ENCODE results near the gene PLA2G2C. TPM values are rescaled to one million over a fixed set of nuclear protein-coding genes. Genes with fewer than 3 reads are reported as not detected.

PLA2G2C gene
- total and polyA plus RNA-seq, 2 experiments from 2014 or later: not detected

GRCh38 chr1:20187103-20187812 is 940 bp upstream of the PLA2G2C start:
- no peak for TF ChIP-seq ZNF331 (CRISPR knock-in tag; IDR thresholded peaks at IDR 0.05; ENCODE audit: low read depth)
- Histone ChIP-seq H2AFZ (no peak overlapping the region), H3K79me2 (replicated peaks; ENCODE audit: insufficient read depth) (no peaks in the 10 kb centered on the region), H3K36me3 (ENCODE audit: insufficient read depth) (no peaks in the 10 kb centered on the region), H3F3A (replicated peaks; ENCODE audit: low read depth) (no peaks in the 10 kb centered on the region), H3K9me2 (ENCODE audit: insufficient read depth) (no peaks in the 10 kb centered on the region), H3K4me2 (peak overlapping the region; percentile 99), H3K4me1 (ENCODE audit: insufficient read depth) (peaks cover 9% of the 10 kb centered on the region), H3K4me3 (no peak overlapping the region; the same call in 1 of the 2 replicates), H3K27me3 (ENCODE audit: insufficient read depth) (peaks cover 13% of the 10 kb centered on the region), H4K20me1 (replicated peaks; ENCODE audit: insufficient read depth) (no peaks in the 10 kb centered on the region), H3K27ac (ENCODE audit: low read depth) (no peak overlapping the region)
- 0 out of 3 replicates have a peak, but pooled peaks cover under 1% of the 10 kb centered on the region for H3K9me3 Mint-ChIP-seq
- no peak for ATAC-seq
- no peak overlapping the region for H3K27ac Mint-ChIP-seq
- peaks cover 23% of the 10 kb centered on the region for H3K4me1 Mint-ChIP-seq
- peaks cover 16% of the 10 kb centered on the region for H3K27me3 Mint-ChIP-seq (ENCODE audit: insufficient read depth, low read depth, poor library complexity)
- DNase-seq (ENCODE audit: low spot score): peak; percentile 9
- H3K36me3 Mint-ChIP-seq (ENCODE audit: low read depth): no peaks in the 10 kb centered on the region; the same call in 2 of the 3 replicates
- H3K4me3 Mint-ChIP-seq: peak overlapping the region; percentile 73

DNA sequence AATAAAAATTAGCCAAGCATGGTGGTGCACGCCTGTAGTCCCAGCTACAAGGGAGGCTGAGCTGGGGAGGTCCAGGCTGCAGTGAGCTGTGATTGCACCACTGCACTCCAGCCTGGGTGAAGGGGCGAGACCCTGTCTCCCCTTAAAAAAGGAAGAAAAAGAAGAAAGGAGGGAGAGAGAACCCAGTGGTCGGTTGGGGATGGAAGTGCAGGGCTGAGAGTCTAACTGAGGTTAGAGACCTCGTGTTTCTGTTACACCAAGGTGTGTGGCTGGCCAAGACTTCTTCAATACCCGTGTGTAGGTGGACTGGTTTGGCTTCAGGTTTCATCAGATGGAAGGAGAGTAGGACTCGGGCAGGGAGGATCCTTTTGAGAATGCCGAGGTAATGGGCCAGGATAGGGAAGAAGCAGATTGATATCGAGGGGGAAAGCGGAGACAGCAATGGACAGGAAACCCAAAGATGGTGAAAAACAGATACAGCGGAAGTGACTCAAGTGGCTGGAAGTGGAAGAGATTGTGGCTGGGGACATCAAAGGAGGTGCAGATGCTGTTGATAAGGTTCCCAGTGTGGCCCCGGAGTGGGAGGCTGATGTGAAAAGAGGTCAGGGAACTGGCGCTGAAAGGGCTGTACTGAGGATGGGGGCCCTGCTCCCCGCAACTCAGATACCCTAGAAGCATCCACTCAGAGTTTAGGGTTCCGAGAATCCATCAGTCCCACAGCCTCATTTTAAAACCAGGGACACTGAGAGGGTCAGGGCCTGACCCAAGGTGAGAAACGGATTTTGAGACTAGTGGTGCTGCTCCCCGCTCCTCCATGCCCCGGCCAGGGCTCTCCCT is 1.1 kb downstream of the PLA2G2C start:
- H3K4me3 Mint-ChIP-seq: peak overlapping the region; percentile 73
- H3K27me3 Mint-ChIP-seq (ENCODE audit: insufficient read depth, low read depth, poor library complexity): peaks cover 12% of the 10 kb centered on the region
- Histone ChIP-seq H3K27me3 (ENCODE audit: insufficient read depth) (peaks cover 13% of the 10 kb centered on the region), H3K36me3 (ENCODE audit: insufficient read depth) (no peaks in the 10 kb centered on the region), H3K4me1 (ENCODE audit: insufficient read depth) (peaks cover 9% of the 10 kb centered on the region), H3K4me2 (peak overlapping the region; percentile 99), H3K27ac (ENCODE audit: low read depth) (no peak overlapping the region), H3K4me3 (peak overlapping the region; percentile 89), H3F3A (replicated peaks; ENCODE audit: low read depth) (no peaks in the 10 kb centered on the region), H3K79me2 (replicated peaks; ENCODE audit: insufficient read depth) (no peaks in the 10 kb centered on the region), H4K20me1 (replicated peaks; ENCODE audit: insufficient read depth) (no peaks in the 10 kb centered on the region), H2AFZ (no peak overlapping the region), H3K9me2 (ENCODE audit: insufficient read depth) (no peaks in the 10 kb centered on the region)
- peaks cover 21% of the 10 kb centered on the region for H3K4me1 Mint-ChIP-seq
- ATAC-seq (no peak), DNase-seq (ENCODE audit: low spot score) (no peak)
- H3K9me3 Mint-ChIP-seq: no peaks in the 10 kb centered on the region; the same call in 2 of the 3 replicates
- H3K27ac Mint-ChIP-seq: no peak overlapping the region
- H3K36me3 Mint-ChIP-seq (ENCODE audit: low read depth): no peaks in the 10 kb centered on the region; the same call in 2 of the 3 replicates
- TF ChIP-seq, protein P1, sequence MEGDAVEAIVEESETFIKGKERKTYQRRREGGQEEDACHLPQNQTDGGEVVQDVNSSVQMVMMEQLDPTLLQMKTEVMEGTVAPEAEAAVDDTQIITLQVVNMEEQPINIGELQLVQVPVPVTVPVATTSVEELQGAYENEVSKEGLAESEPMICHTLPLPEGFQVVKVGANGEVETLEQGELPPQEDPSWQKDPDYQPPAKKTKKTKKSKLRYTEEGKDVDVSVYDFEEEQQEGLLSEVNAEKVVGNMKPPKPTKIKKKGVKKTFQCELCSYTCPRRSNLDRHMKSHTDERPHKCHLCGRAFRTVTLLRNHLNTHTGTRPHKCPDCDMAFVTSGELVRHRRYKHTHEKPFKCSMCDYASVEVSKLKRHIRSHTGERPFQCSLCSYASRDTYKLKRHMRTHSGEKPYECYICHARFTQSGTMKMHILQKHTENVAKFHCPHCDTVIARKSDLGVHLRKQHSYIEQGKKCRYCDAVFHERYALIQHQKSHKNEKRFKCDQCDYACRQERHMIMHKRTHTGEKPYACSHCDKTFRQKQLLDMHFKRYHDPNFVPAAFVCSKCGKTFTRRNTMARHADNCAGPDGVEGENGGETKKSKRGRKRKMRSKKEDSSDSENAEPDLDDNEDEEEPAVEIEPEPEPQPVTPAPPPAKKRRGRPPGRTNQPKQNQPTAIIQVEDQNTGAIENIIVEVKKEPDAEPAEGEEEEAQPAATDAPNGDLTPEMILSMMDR (conservative IDR thresholded peaks at IDR 0.05; ENCODE audit: low read depth in 2 of 2): no peak
- TF ChIP-seq ZNF462 (CRISPR knock-in tag; IDR thresholded peaks at IDR 0.05): no peak
- no peak for TF ChIP-seq REST (IDR thresholded peaks at IDR 0.05; ENCODE audit: unreplicated experiment)
- no peak for TF ChIP-seq NANOG (IDR thresholded peaks at IDR 0.05; ENCODE audit: borderline replicate concordance)
- TF ChIP-seq EZH2 (IDR thresholded peaks at IDR 0.05; ENCODE audit: low read depth, unreplicated experiment): no peak
